Ectodermal cell (in vitro differentiated cells): Measurements from ENCODE around the gene MXRA7.
"Not testable (repeated sequence)": the region's sequence is repeated elsewhere in the genome, so short reads cannot be mapped to it uniquely, and the experiment has no call there.

Source experiments
- H3K27ac ChIP-seq: 2 replicates; pipeline ENCODE4 v1.7.0; 2013; ENCODE audit warnings: mild to moderate bottlenecking, low read depth, low read length; ENCODE audit not compliant: insufficient read depth, poor library complexity, severe bottlenecking
- H3K27me3 ChIP-seq: 2 replicates; pipeline ENCODE4 v1.7.0; 2013; ENCODE audit warnings: mild to moderate bottlenecking, low read length; ENCODE audit not compliant: insufficient read depth, control insufficient read depth, poor library complexity, severe bottlenecking
- H3K36me3 ChIP-seq: one replicate; pipeline ENCODE4 v1.7.0; 2013; ENCODE audit warnings: low read length; ENCODE audit not compliant: control insufficient read depth, insufficient read depth
- H3K4me1 ChIP-seq: one replicate; pipeline ENCODE4 v1.7.0; 2013; ENCODE audit warnings: low read length; ENCODE audit not compliant: control insufficient read depth, insufficient read depth
- H3K4me3 ChIP-seq: 2 replicates; pipeline ENCODE4 v1.7.0; 2013; ENCODE audit warnings: low read depth, low read length, control low read depth; ENCODE audit not compliant: insufficient read depth
- H3K9me3 ChIP-seq: 2 replicates; pipeline ENCODE4 v1.7.0; 2013; ENCODE audit warnings: mild to moderate bottlenecking, low read length, moderate library complexity; ENCODE audit not compliant: control insufficient read depth
- WGBS, 2 experiments: methylation state at CpG; one replicate each; pipeline ENCODE4 v1.1.7; 2013; ENCODE audit warnings: missing lambda C conversion rate in 2 of 2; 5-methylcytosine and 5-hydroxymethylcytosine counted together

Gene MXRA7

GRCh38 chr17:76716146-76716838 lies 5.5 kb upstream of the MXRA7 start:
- Histone ChIP-seq H3K27ac (no peak overlapping the region), H3K27me3 (peaks cover 3% of the 10 kb centered on the region), H3K9me3 (no peaks in the 10 kb centered on the region), H3K36me3 (peaks cover 32% of the 10 kb centered on the region), H3K4me1 (peaks cover 3% of the 10 kb centered on the region), H3K4me3 (no peak overlapping the region)
- 95 to 96% methylated on average over 13 of the region's 13 CpGs for WGBS, 2 experiments

GRCh38 chr17:76715496-76715830 lies 4.7 kb upstream of the MXRA7 start:
- WGBS, 2 experiments, result 97 to 100% methylated on average over 2 of the region's 2 CpGs
- peaks cover 7% of the 10 kb centered on the region for H3K4me1 ChIP-seq
- no peak overlapping the region for H3K4me3 ChIP-seq
- H3K9me3 ChIP-seq, result no peaks in the 10 kb centered on the region
- H3K27ac ChIP-seq, result no peak overlapping the region
- H3K27me3 ChIP-seq, result peaks cover 3% of the 10 kb centered on the region
- peaks cover 29% of the 10 kb centered on the region for H3K36me3 ChIP-seq

- Histone ChIP-seq H3K4me1 (peaks cover 8% of the 10 kb centered on the region), H3K4me3 (no peak overlapping the region), H3K9me3 (no peaks in the 10 kb centered on the region), H3K27me3 (peaks cover 8% of the 10 kb centered on the region), H3K27ac (no peak overlapping the region), H3K36me3 (peaks cover 24% of the 10 kb centered on the region)
- 38 to 40% methylated on average over 4 of the region's 4 CpGs for WGBS, 2 experiments
These were observed 4.2 kb upstream of the MXRA7 start for GRCh38 chr17:76714822-76715495.

- H3K27ac ChIP-seq, result no peak overlapping the region
- H3K4me1 ChIP-seq, result peaks cover 13% of the 10 kb centered on the region
- no peak overlapping the region for H3K4me3 ChIP-seq
- peaks cover 14% of the 10 kb centered on the region for H3K27me3 ChIP-seq
- peaks cover 20% of the 10 kb centered on the region for H3K36me3 ChIP-seq
- WGBS, 2 experiments, result 89 to 90% methylated on average over 5 of the region's 5 CpGs
- no peaks in the 10 kb centered on the region for H3K9me3 ChIP-seq
These were observed 3.6 kb upstream of the MXRA7 start for GRCh38 chr17:76714336-76714735.

GRCh38 chr17:76713765-76714164 lies 3.0 kb upstream of the MXRA7 start:
- 95 to 96% methylated on average over 7 of the region's 7 CpGs for WGBS, 2 experiments
- Histone ChIP-seq H3K27me3 (peaks cover 20% of the 10 kb centered on the region), H3K9me3 (no peaks in the 10 kb centered on the region), H3K27ac (no peak overlapping the region), H3K4me1 (peaks cover 18% of the 10 kb centered on the region), H3K36me3 (peaks cover 15% of the 10 kb centered on the region), H3K4me3 (no peak overlapping the region)

- Histone ChIP-seq H3K27me3 (peaks cover 30% of the 10 kb centered on the region), H3K4me1 (peaks cover 26% of the 10 kb centered on the region)
- not testable (repeated sequence) for H3K27ac ChIP-seq, H3K9me3 ChIP-seq, H3K4me3 ChIP-seq, H3K36me3 ChIP-seq
- 87 to 94% methylated on average over 7 of the region's 7 CpGs for WGBS, 2 experiments
These were observed 1.6 kb upstream of the MXRA7 start for GRCh38 chr17:76712321-76712720.

GRCh38 chr17:76709951-76710862 lies 558 bp downstream of the MXRA7 start:
- Histone ChIP-seq H3K4me1 (peaks cover 26% of the 10 kb centered on the region), H3K4me3 (peak overlapping the region; percentile 50), H3K27me3 (peaks cover 30% of the 10 kb centered on the region)
- WGBS, 2 experiments, result 2 to 3% methylated on average over 40 to 42 of the region's 79 CpGs
- H3K36me3 ChIP-seq, H3K9me3 ChIP-seq, H3K27ac ChIP-seq: not testable (repeated sequence)

- no peaks in the 10 kb centered on the region for H3K36me3 ChIP-seq
- peak overlapping the region; percentile 50 for H3K4me3 ChIP-seq
- peak overlapping the region; percentile 48 for H3K27ac ChIP-seq
- peaks cover 26% of the 10 kb centered on the region for H3K4me1 ChIP-seq
- H3K9me3 ChIP-seq, result no peaks in the 10 kb centered on the region
- peaks cover 30% of the 10 kb centered on the region for H3K27me3 ChIP-seq
- WGBS, 2 experiments, result 13 to 14% methylated on average over 29 of the region's 29 CpGs
These were observed 1.5 kb downstream of the MXRA7 start for GRCh38 chr17:76709077-76709950.

GRCh38 chr17:76707985-76708807 lies 2.6 kb downstream of the MXRA7 start:
- peaks cover 26% of the 10 kb centered on the region for H3K4me1 ChIP-seq
- H3K36me3 ChIP-seq, result no peaks in the 10 kb centered on the region
- peaks cover 30% of the 10 kb centered on the region for H3K27me3 ChIP-seq
- 8 to 9% methylated on average over 14 of the region's 14 CpGs for WGBS, 2 experiments
- H3K9me3 ChIP-seq, result no peaks in the 10 kb centered on the region
- peak overlapping the region; percentile 69 for H3K27ac ChIP-seq
- no peak overlapping the region for H3K4me3 ChIP-seq
